Measurements from ENCODE around the gene LUC7L2.

GRCh38 chr7:139365336-139365735 lies 5.6 kb downstream of the LUC7L2 start:
- TF ChIP-seq CTCF (IDR thresholded peaks at IDR 0.05) (no peak), POLR2A (IDR thresholded peaks at IDR 0.05) (no peak)
